ENCODE data around the gene PLCL1. TPM values are rescaled to one million over a fixed set of nuclear protein-coding genes. Genes with fewer than 3 reads are reported as not detected.

PLCL1 gene
- total RNA-seq, 4 donors from 2014 or later, result 0.34 to 4.2 (median 1.2) TPM

DNA sequence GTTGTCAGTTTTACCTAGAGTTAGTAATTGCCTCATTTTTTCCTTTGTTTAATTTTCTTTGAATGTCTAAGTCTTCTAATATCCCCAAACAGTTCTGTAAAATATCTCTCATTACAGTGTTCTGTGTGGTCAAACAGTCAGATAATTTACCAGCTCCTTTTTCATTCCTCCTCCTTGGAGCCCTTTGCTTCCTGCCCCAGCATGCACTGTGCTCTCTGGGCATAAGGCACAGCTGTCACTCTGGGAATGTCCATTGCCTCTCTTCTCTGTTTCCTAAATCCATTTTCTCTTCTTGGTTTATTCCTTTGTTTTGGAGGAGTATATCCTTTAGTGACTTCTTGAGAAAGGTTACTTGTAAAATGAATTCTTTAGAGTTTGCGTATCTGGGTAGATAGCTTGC is 139.3 kb downstream of the PLCL1 start:
- Histone ChIP-seq H3K27ac (no peak overlapping the region), H3K4me1 (peaks cover 0 to 12% (median 0%) of the 10 kb centered on the region in 3 donors), H3K4me3 (no peak overlapping the region), H3K9me3 (no peaks in the 10 kb centered on the region), H3K27me3 (peaks cover 0 to 38% (median 0%) of the 10 kb centered on the region in 4 donors), H3K36me3 (no peaks in the 10 kb centered on the region)
- WGBS, 2 donors, result 100% methylated on average over 1 of the region's 1 CpG
- TF ChIP-seq CTCF (IDR thresholded peaks at IDR 0.05), result no peak
- intact Hi-C loops (cut with DNase I), result no loop called here
- no peak for DNase-seq

DNA sequence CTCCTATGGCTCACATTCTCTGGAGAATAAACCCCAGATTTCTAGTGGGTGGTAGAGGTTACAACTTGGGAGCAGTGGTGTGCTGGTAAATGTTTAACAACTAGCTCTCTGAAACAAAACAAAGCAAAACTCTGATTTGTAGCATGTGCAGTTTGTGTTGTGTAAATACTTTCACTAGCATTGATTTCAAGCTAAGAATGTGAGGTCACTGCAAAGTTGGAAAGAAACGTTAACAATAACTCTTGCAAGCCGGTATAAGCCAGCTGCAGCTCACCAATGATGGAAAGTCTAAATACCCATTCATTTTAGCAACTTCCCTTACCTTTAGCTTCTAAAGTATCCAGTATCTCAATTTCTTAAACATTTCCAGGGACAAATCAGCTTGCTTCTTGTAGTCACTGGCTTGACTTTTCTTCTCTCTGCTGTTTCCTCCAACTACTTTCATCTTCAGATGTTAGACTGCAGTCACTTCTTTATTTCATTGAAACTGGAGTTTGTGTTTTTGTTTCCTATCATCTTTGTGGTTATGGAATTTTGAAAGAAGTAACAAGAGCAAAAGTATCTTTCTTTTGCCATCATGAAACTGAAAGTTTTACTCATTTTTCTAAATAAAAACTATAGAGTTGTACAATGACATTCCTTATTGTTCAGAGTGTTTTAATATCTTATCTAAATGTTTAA is 140.2 kb downstream of the PLCL1 start:
- Histone ChIP-seq H3K9me3 (no peaks in the 10 kb centered on the region), H3K4me3 (no peak overlapping the region), H3K27ac (no peak overlapping the region), H3K36me3 (no peaks in the 10 kb centered on the region), H3K4me1 (peaks cover 0 to 12% (median 0%) of the 10 kb centered on the region in 3 donors), H3K27me3 (peaks cover 0 to 40% (median 0%) of the 10 kb centered on the region in 4 donors)
- intact Hi-C loops (cut with DNase I), result no loop called here
- DNase-seq, result no peak
- TF ChIP-seq POLR2A (IDR thresholded peaks at IDR 0.05), result no peak
- no peak for TF ChIP-seq CTCF (IDR thresholded peaks at IDR 0.05)
- 29 to 46% methylated on average over 2 of the region's 2 CpGs for WGBS, 2 donors

GRCh38 chr2:197946562-197946961 is 142.2 kb downstream of the PLCL1 start:
- peaks cover 0 to 35% (median 0%) of the 10 kb centered on the region in 4 donors for H3K27me3 ChIP-seq
- intact Hi-C loops (cut with DNase I), result no loop called here
- no peaks in the 10 kb centered on the region for H3K9me3 ChIP-seq
- H3K27ac ChIP-seq, result no peak overlapping the region
- TF ChIP-seq POLR2A (IDR thresholded peaks at IDR 0.05), result no peak
- no peak for TF ChIP-seq CTCF (IDR thresholded peaks at IDR 0.05)
- DNase-seq, result no peak
- no peak overlapping the region for H3K4me3 ChIP-seq
- 32 to 52% methylated on average over 2 of the region's 2 CpGs for WGBS, 2 donors
- H3K4me1 ChIP-seq, result peaks cover 0 to 15% (median 0%) of the 10 kb centered on the region in 3 donors
- no peaks in the 10 kb centered on the region for H3K36me3 ChIP-seq

- intact Hi-C loops (cut with DNase I), result no loop called here
- Histone ChIP-seq H3K36me3 (no peaks in the 10 kb centered on the region), H3K4me3 (no peak overlapping the region), H3K9me3 (no peaks in the 10 kb centered on the region), H3K4me1 (peaks cover 0 to 15% (median 0%) of the 10 kb centered on the region in 3 donors), H3K27me3 (peaks cover 0 to 28% (median 0%) of the 10 kb centered on the region in 4 donors), H3K27ac (no peak overlapping the region)
- TF ChIP-seq CTCF (IDR thresholded peaks at IDR 0.05) (no peak), POLR2A (IDR thresholded peaks at IDR 0.05) (no peak)
- WGBS, 2 donors, result 90% methylated on average over 3 of the region's 3 CpGs
- no peak for DNase-seq
Measured at GRCh38 chr2:197947219-197947757, 142.9 kb downstream of the PLCL1 start.

- no peak for TF ChIP-seq CTCF (IDR thresholded peaks at IDR 0.05)
- no peak for TF ChIP-seq POLR2A (IDR thresholded peaks at IDR 0.05)
- H3K4me1 ChIP-seq, result peaks cover 0 to 15% (median 0%) of the 10 kb centered on the region in 3 donors
- peaks cover 0 to 18% (median 0%) of the 10 kb centered on the region in 4 donors for H3K27me3 ChIP-seq
- no peaks in the 10 kb centered on the region for H3K36me3 ChIP-seq
- DNase-seq, result no peak
- intact Hi-C loops (cut with DNase I), result no loop called here
- H3K9me3 ChIP-seq, result no peaks in the 10 kb centered on the region
- H3K4me3 ChIP-seq, result no peak overlapping the region
- no peak overlapping the region for H3K27ac ChIP-seq
Measured at GRCh38 chr2:197949224-197949623, 144.8 kb downstream of the PLCL1 start.

Data from esophagus squamous epithelium (tissue), 5 donors.